Tibial nerve (tissue), 4 donors: ENCODE measurements around the gene RPRM. TPM values are rescaled to one million over a fixed set of nuclear protein-coding genes. Genes with fewer than 3 reads are reported as not detected.

ENCODE experiments used
- DNase-seq, 2 donors: peaks; one replicate each; pipeline ENCODE4 v3.0.0-alpha.2; 2019; ENCODE audit warnings: low spot score in 2 of 2
- H3K27ac ChIP-seq, 4 donors: fragments of 200-600 bp; sonication (generic) in 3 of 4; one replicate each; pipeline ENCODE4 v1.5.1; 2017 to 2019; ENCODE audit warnings: mild to moderate bottlenecking in 1 of 4
- H3K27me3 ChIP-seq, 2 donors: fragments of 200-600 bp; sonication (generic) in 1 of 2; one replicate each; pipeline versions ENCODE4 v1.5.1 to v1.6.0; 2017 to 2019
- H3K36me3 ChIP-seq, 3 donors: fragments of 200-600 bp; sonication (generic); one replicate each; pipeline ENCODE4 v1.5.1; 2018 to 2019
- H3K4me1 ChIP-seq, 4 donors: fragments of 200-600 bp; sonication (generic) in 3 of 4; one replicate each; pipeline ENCODE4 v1.5.1; 2017 to 2019
- H3K4me3 ChIP-seq, 4 donors: fragments of 200-600 bp; sonication (generic) in 3 of 4; one replicate each; pipeline ENCODE4 v1.5.1; 2017 to 2019; ENCODE audit warnings: mild to moderate bottlenecking in 1 of 4, moderate library complexity in 1 of 4
- H3K9me3 ChIP-seq, 4 donors: fragments of 200-600 bp; sonication (generic) in 3 of 4; one replicate each; pipeline ENCODE4 v1.5.1; 2017 to 2019
- EP300 ChIP-seq, 2 donors: sonication (generic); formaldehyde crosslinking; IDR thresholded peaks; one replicate each; pipeline ENCODE4 v1.6.1; 2017; ENCODE audit warnings: antibody characterized with exemption in 2 of 2, mild to moderate bottlenecking in 1 of 2
- POLR2A ChIP-seq, 2 donors: fragments of 450-650 bp; IDR thresholded peaks; one replicate each; pipeline ENCODE4 v1.6.1; 2017; ENCODE audit warnings: antibody characterized with exemption in 2 of 2, mild to moderate bottlenecking in 2 of 2, moderate library complexity in 2 of 2
- WGBS, 2 donors: methylation state at CpG; one replicate each; pipeline ENCODE4 v1.1.5; 2018; 5-methylcytosine and 5-hydroxymethylcytosine counted together
- small RNA-seq: library from RNA; depleted of rRNA; stranded (forward); fragments of <200 nt; gene quantifications from one replicate; pipeline ENCODE3, GENCODE V24; 2016
- total RNA-seq, 4 donors: library from RNA; depleted of rRNA; stranded (reverse); fragments of >200 nt; gene quantifications; one replicate each; pipeline ENCODE4 v1.1.0, GENCODE V29; 2016
- TF ChIP-seq, protein P1 (sequence below), 5 experiments: fragments of 200-600 bp in 3 of 5; fragments of 450-650 bp in 2 of 5; sonication (generic) in 3 of 5; IDR thresholded peaks; one replicate each; pipeline ENCODE4 v1.5.1; 2016 to 2019; ENCODE audit warnings: antibody characterized with exemption in 5 of 5, mild to moderate bottlenecking in 3 of 5, moderate library complexity in 2 of 5

Gene RPRM
- total RNA-seq, 4 donors from 2014 or later = not detected

DNA sequence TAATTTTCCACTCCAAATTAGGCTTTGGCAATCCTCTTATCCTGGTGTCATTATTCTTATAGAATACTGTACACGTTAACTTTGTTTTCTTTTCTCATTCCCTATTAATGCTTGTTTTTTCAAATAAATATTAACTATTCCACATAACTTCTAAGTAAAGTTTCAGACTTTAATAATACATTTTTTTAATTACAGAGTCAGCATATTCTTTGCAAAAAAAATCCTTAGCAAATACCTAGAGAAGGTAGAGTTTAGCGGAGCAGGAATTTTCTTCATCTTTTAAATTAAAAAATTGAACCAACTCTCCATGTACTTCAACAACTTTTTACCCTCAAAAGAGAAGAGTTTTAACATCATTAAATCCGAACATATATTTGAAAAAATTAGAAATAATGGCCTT, 45.2 kb downstream of the RPRM start:
- TF ChIP-seq POLR2A (IDR thresholded peaks at IDR 0.05) = no peak
- TF ChIP-seq, protein P1, sequence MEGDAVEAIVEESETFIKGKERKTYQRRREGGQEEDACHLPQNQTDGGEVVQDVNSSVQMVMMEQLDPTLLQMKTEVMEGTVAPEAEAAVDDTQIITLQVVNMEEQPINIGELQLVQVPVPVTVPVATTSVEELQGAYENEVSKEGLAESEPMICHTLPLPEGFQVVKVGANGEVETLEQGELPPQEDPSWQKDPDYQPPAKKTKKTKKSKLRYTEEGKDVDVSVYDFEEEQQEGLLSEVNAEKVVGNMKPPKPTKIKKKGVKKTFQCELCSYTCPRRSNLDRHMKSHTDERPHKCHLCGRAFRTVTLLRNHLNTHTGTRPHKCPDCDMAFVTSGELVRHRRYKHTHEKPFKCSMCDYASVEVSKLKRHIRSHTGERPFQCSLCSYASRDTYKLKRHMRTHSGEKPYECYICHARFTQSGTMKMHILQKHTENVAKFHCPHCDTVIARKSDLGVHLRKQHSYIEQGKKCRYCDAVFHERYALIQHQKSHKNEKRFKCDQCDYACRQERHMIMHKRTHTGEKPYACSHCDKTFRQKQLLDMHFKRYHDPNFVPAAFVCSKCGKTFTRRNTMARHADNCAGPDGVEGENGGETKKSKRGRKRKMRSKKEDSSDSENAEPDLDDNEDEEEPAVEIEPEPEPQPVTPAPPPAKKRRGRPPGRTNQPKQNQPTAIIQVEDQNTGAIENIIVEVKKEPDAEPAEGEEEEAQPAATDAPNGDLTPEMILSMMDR (IDR thresholded peaks at IDR 0.05) = no peak
- TF ChIP-seq EP300 (IDR thresholded peaks at IDR 0.05) = no peak
- DNase-seq = no peak
- H3K36me3 ChIP-seq = no peaks in the 10 kb centered on the region
- H3K27me3 ChIP-seq = no peaks in the 10 kb centered on the region
- peaks cover 0 to 2% (median 0%) of the 10 kb centered on the region in 4 donors for H3K9me3 ChIP-seq
- no peaks in the 10 kb centered on the region for H3K4me1 ChIP-seq
- no peak overlapping the region for H3K4me3 ChIP-seq
- 78 to 82% methylated on average over 3 of the region's 3 CpGs for WGBS, 2 donors
- H3K27ac ChIP-seq = no peak overlapping the region

DNA sequence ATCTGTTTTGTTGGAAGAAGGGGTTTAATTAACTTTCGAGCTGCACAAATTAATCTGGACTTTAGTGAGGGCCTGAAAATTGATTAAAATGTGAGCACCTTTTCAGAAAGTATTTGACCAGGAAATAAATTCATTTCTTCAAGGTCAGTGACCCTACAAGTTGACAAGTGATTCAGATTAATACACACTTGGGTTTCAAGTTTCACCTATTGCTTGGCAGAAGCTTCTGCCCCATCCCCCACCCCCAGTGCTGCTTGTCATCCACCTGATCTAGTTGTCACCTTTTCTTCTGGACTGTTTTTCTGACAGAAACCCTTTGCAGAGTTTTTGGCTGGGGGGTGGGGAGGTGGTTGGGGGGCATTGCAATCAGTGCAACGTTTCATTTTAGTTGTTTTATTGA, 46.2 kb downstream of the RPRM start:
- WGBS, 2 donors = 46 to 48% methylated on average over 2 of the region's 2 CpGs
- no peak overlapping the region for H3K27ac ChIP-seq
- no peak for TF ChIP-seq EP300 (IDR thresholded peaks at IDR 0.05)
- TF ChIP-seq POLR2A (IDR thresholded peaks at IDR 0.05) = no peak
- TF ChIP-seq, protein P1 (IDR thresholded peaks at IDR 0.05) = no peak

DNA sequence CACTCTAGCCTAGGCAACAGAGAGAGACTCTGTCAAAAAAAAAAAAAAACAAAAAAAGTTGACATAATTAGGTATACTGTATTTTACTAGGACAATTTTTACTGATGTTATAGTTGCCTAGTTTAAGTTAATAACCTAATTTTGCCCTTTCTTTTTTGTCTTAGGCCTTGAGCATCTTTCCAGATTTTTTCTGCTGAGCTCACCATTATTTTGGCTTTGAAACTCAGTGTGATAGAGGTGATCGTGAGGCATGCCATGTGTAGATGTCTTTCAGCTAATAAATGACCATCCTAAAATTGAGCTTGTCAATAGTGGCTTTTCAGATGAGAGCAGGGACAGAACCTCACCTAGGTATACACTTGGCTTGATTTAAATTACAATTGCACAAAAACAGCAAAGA, 47.4 kb downstream of the RPRM start:
- Histone ChIP-seq H3K27me3 (no peaks in the 10 kb centered on the region), H3K4me3 (no peak overlapping the region), H3K4me1 (no peaks in the 10 kb centered on the region), H3K27ac (no peak overlapping the region), H3K9me3 (peaks cover 0 to 2% (median 0%) of the 10 kb centered on the region in 4 donors), H3K36me3 (no peaks in the 10 kb centered on the region)
- DNase-seq = no peak
- no peak for TF ChIP-seq POLR2A (IDR thresholded peaks at IDR 0.05)
- TF ChIP-seq, protein P1 (IDR thresholded peaks at IDR 0.05) = no peak
- TF ChIP-seq EP300 (IDR thresholded peaks at IDR 0.05) = no peak
- WGBS, 2 donors = 84 to 87% methylated on average over 1 of the region's 1 CpG

More for the DNA sequence above, 46.2 kb downstream of the RPRM start:
- Histone ChIP-seq H3K4me3 (no peak overlapping the region), H3K27me3 (no peaks in the 10 kb centered on the region), H3K36me3 (no peaks in the 10 kb centered on the region), H3K9me3 (peaks cover 0 to 2% (median 0%) of the 10 kb centered on the region in 4 donors), H3K4me1 (no peaks in the 10 kb centered on the region)
- no peak for DNase-seq

Small RNAs within 50 kb of the gene (small RNA-seq; reads per million reads assigned to genes)
- not detected for gene RF00275
